Stimulated activated CD8-positive, alpha-beta memory T cell treated with anti-CD3 and anti-CD28 coated beads, Interleukin-15, amount 100 ng/mL, for 24 hours (primary cell): ENCODE measurements around the gene HEMK1.

Source experiments
- DNase-seq: peaks from one replicate; pipeline ENCODE4 v3.0.0-alpha.2; 2020; ENCODE audit warnings: low read depth

The HEMK1 gene

GRCh38 chr3:50568947-50569749, at the start of gene HEMK1:
Gene HEMK1, plus strand, starts transcription at chr3:50569522. Its CDS starts 1,583 bp downstream, at chr3:50571105.
- peak; percentile 84 for DNase-seq

- DNase-seq: no peak
Observed at GRCh38 chr3:50520849-50521248, 48.5 kb upstream of the HEMK1 start.

GRCh38 chr3:50521572-50521971, 47.8 kb upstream of the HEMK1 start:
- no peak for DNase-seq

GRCh38 chr3:50523279-50523811, 46.0 kb upstream of the HEMK1 start:
- DNase-seq: no peak

- no peak for DNase-seq
Observed at GRCh38 chr3:50524746-50525145, 44.6 kb upstream of the HEMK1 start.

- DNase-seq: no peak
Observed at GRCh38 chr3:50525191-50525910, 44.0 kb upstream of the HEMK1 start.

GRCh38 chr3:50525987-50526386, 43.3 kb upstream of the HEMK1 start:
- peak; percentile 31 for DNase-seq

GRCh38 chr3:50530001-50530970, 39.0 kb upstream of the HEMK1 start:
- no peak for DNase-seq

GRCh38 chr3:50531201-50531600, 38.1 kb upstream of the HEMK1 start:
- no peak for DNase-seq

GRCh38 chr3:50532062-50532705, 37.1 kb upstream of the HEMK1 start:
- no peak for DNase-seq

GRCh38 chr3:50533316-50533715, 36.0 kb upstream of the HEMK1 start:
- DNase-seq: no peak

- DNase-seq: no peak
Observed at GRCh38 chr3:50533807-50534461, 35.4 kb upstream of the HEMK1 start.

GRCh38 chr3:50534681-50535330, 34.5 kb upstream of the HEMK1 start:
- DNase-seq: no peak

- no peak for DNase-seq
Observed at GRCh38 chr3:50536471-50537180, 32.7 kb upstream of the HEMK1 start.

GRCh38 chr3:50537421-50538129, 31.7 kb upstream of the HEMK1 start:
- DNase-seq: no peak

- no peak for DNase-seq
Observed at GRCh38 chr3:50539356-50540286, 29.7 kb upstream of the HEMK1 start.

- DNase-seq: peak; percentile 32
Observed at GRCh38 chr3:50542177-50543034, 26.9 kb upstream of the HEMK1 start.
